Trophoblast cell (in vitro differentiated cells and primary cell): ENCODE measurements around the gene CLCN4.

Experiments
- DNase-seq, 2 donors: peaks; one replicate each; pipeline ENCODE4 v3.0.0-alpha.2; 2016
- H2AFZ ChIP-seq: 2 replicates; pipeline ENCODE4 v1.6.1; 2013; ENCODE audit warnings: low read length, moderate library complexity, mild to moderate bottlenecking; ENCODE audit not compliant: insufficient read depth, poor library complexity
- H2AK5ac ChIP-seq: 2 replicates; pipeline ENCODE4 v1.6.1; 2013; ENCODE audit warnings: mild to moderate bottlenecking, low read length
- H2BK120ac ChIP-seq: 2 replicates; pipeline ENCODE4 v1.6.1; 2013; ENCODE audit warnings: low read length, mild to moderate bottlenecking, moderate library complexity; ENCODE audit not compliant: insufficient read depth, poor library complexity
- H2BK12ac ChIP-seq: 2 replicates; pipeline ENCODE4 v1.6.1; 2013; ENCODE audit warnings: mild to moderate bottlenecking, low read length, moderate library complexity
- H2BK5ac ChIP-seq: 2 replicates; pipeline ENCODE4 v1.6.1; 2013; ENCODE audit warnings: low read length, low read depth, moderate library complexity, mild to moderate bottlenecking; ENCODE audit not compliant: poor library complexity
- H3K14ac ChIP-seq: 2 replicates; pipeline ENCODE4 v1.6.1; 2013; ENCODE audit warnings: mild to moderate bottlenecking, low read length
- H3K18ac ChIP-seq: 2 replicates; pipeline ENCODE4 v1.6.1; 2013; ENCODE audit warnings: mild to moderate bottlenecking, low read length
- H3K23ac ChIP-seq: 2 replicates; pipeline ENCODE4 v1.6.1; 2013; ENCODE audit warnings: low read length
- H3K27ac ChIP-seq: 2 replicates; pipeline ENCODE4 v1.5.1; 2013; ENCODE audit warnings: low read depth, mild to moderate bottlenecking, inconsistent platforms, low read length, moderate library complexity
- H3K27me3 ChIP-seq: 2 replicates; pipeline ENCODE4 v1.6.1; 2013; ENCODE audit warnings: inconsistent platforms, mild to moderate bottlenecking, low read length, moderate library complexity; ENCODE audit not compliant: insufficient read depth
- H3K36me3 ChIP-seq, 2 experiments: 1 replicate in 1 of 2; 2 replicates in 1 of 2; pipeline ENCODE4 v1.6.1; 2013; ENCODE audit warnings: low read length in 2 of 2, mild to moderate bottlenecking in 2 of 2, moderate library complexity in 1 of 2; ENCODE audit not compliant: insufficient read depth in 2 of 2, control insufficient read depth in 1 of 2
- H3K4ac ChIP-seq: 2 replicates; pipeline ENCODE4 v1.6.1; 2013; ENCODE audit warnings: low read depth, mild to moderate bottlenecking, low read length, moderate library complexity
- H3K4me1 ChIP-seq, 2 experiments: 1 replicate in 1 of 2; 2 replicates in 1 of 2; pipeline ENCODE4 v1.6.1; 2013; ENCODE audit warnings: low read length in 2 of 2, mild to moderate bottlenecking in 2 of 2, moderate library complexity in 1 of 2; ENCODE audit not compliant: insufficient read depth in 2 of 2, control insufficient read depth in 1 of 2
- H3K4me2 ChIP-seq: 2 replicates; pipeline ENCODE4 v1.6.1; 2013; ENCODE audit warnings: inconsistent platforms, mild to moderate bottlenecking, low read length, moderate library complexity
- H3K4me3 ChIP-seq: 2 replicates; pipeline ENCODE4 v1.5.1; 2013; ENCODE audit warnings: mild to moderate bottlenecking, low read depth, low read length, inconsistent platforms
- H3K79me1 ChIP-seq: one replicate; pipeline ENCODE4 v1.6.1; 2013; ENCODE audit warnings: low read length
- H3K79me2 ChIP-seq: 2 replicates; pipeline ENCODE4 v1.6.1; 2013; ENCODE audit warnings: low read length, mild to moderate bottlenecking; ENCODE audit not compliant: control insufficient read depth, insufficient read depth, poor library complexity
- H3K9ac ChIP-seq: 2 replicates; pipeline ENCODE4 v1.6.1; 2013; ENCODE audit warnings: mild to moderate bottlenecking, low read length
- H3K9me3 ChIP-seq: 2 replicates; pipeline ENCODE4 v1.6.1; 2013; ENCODE audit warnings: low read depth, mild to moderate bottlenecking, control low read depth, inconsistent platforms, low read length; ENCODE audit not compliant: insufficient read depth
- H4K12ac ChIP-seq: 2 replicates; pipeline ENCODE4 v1.6.1; 2013; ENCODE audit warnings: low read depth, mild to moderate bottlenecking, low read length, moderate library complexity
- H4K8ac ChIP-seq: 2 replicates; pipeline ENCODE4 v1.6.1; 2013; ENCODE audit warnings: low read depth, mild to moderate bottlenecking, low read length, moderate library complexity
- H4K91ac ChIP-seq: one replicate; pipeline ENCODE4 v1.6.1; 2013; ENCODE audit warnings: low read depth, mild to moderate bottlenecking, low read length, moderate library complexity
- WGBS: extraction: QIAGEN DNeasy Blood & Tissue Kit; methylation state at CpG from one replicate; pipeline ENCODE4 v1.1.7; 2013; ENCODE audit warnings: missing lambda C conversion rate; ENCODE audit not compliant: insufficient read length, insufficient coverage; ENCODE audit errors: extremely low coverage; 5-methylcytosine and 5-hydroxymethylcytosine counted together

The CLCN4 gene

GRCh38 chrX:10142041-10142599 lies 14.7 kb upstream of the CLCN4 start:
- Histone ChIP-seq H4K91ac (no peak overlapping the region), H3K14ac (no peak overlapping the region), H3K4me1 (no peaks in the 10 kb centered on the region), H3K9me3 (no peaks in the 10 kb centered on the region), H3K27ac (no peak overlapping the region), H3K9ac (no peak overlapping the region), H2BK12ac (no peak overlapping the region), H3K79me2 (no peaks in the 10 kb centered on the region), H2AK5ac (no peak overlapping the region), H3K4ac (no peak overlapping the region), H3K4me2 (no peak overlapping the region), H3K79me1 (no peaks in the 10 kb centered on the region), H2BK5ac (no peak overlapping the region), H4K12ac (no peak overlapping the region), H3K36me3 (peaks cover 31 to 46% of the 10 kb centered on the region in 2 experiments), H4K8ac (no peak overlapping the region), H3K4me3 (no peak overlapping the region), H3K18ac (no peak overlapping the region), H2AFZ (no peak overlapping the region), H3K23ac (no peak overlapping the region), H2BK120ac (no peak overlapping the region), H3K27me3 (no peaks in the 10 kb centered on the region)
- WGBS = no CpG with 5 or more reads among the region's 23 CpGs
- no peak for DNase-seq

- Histone ChIP-seq H2BK120ac (no peak overlapping the region), H3K79me1 (no peaks in the 10 kb centered on the region), H3K4me1 (no peaks in the 10 kb centered on the region), H3K79me2 (no peaks in the 10 kb centered on the region), H3K18ac (no peak overlapping the region), H3K4ac (no peak overlapping the region), H3K23ac (no peak overlapping the region), H2BK12ac (no peak overlapping the region), H3K9me3 (no peaks in the 10 kb centered on the region), H3K4me2 (no peak overlapping the region), H3K4me3 (no peak overlapping the region), H3K27me3 (no peaks in the 10 kb centered on the region), H3K27ac (no peak overlapping the region), H2AFZ (no peak overlapping the region), H2BK5ac (no peak overlapping the region), H3K9ac (no peak overlapping the region), H2AK5ac (no peak overlapping the region), H3K14ac (no peak overlapping the region), H4K8ac (no peak overlapping the region), H3K36me3 (peaks cover 29 to 44% of the 10 kb centered on the region in 2 experiments), H4K91ac (no peak overlapping the region), H4K12ac (no peak overlapping the region)
- WGBS = no CpG with 5 or more reads among the region's 12 CpGs
- no peak for DNase-seq
Observed at GRCh38 chrX:10143071-10143983, 13.4 kb upstream of the CLCN4 start.

GRCh38 chrX:10146346-10146745 lies 10.4 kb upstream of the CLCN4 start:
- Histone ChIP-seq H4K8ac (no peak overlapping the region), H3K79me1 (no peaks in the 10 kb centered on the region), H3K4ac (no peak overlapping the region), H4K91ac (no peak overlapping the region), H3K36me3 (peaks cover 12 to 22% of the 10 kb centered on the region in 2 experiments), H3K79me2 (no peaks in the 10 kb centered on the region), H2BK12ac (no peak overlapping the region), H2BK5ac (no peak overlapping the region), H3K9me3 (no peaks in the 10 kb centered on the region), H2AFZ (no peak overlapping the region), H3K9ac (no peak overlapping the region), H3K4me1 (peaks cover 0 to 4% of the 10 kb centered on the region in 2 experiments), H3K4me3 (no peak overlapping the region), H3K4me2 (no peak overlapping the region), H3K14ac (no peak overlapping the region), H4K12ac (no peak overlapping the region), H2AK5ac (no peak overlapping the region), H3K23ac (no peak overlapping the region), H3K27me3 (no peaks in the 10 kb centered on the region), H3K18ac (no peak overlapping the region), H3K27ac (no peak overlapping the region), H2BK120ac (no peak overlapping the region)
- no CpG with 5 or more reads among the region's 10 CpGs for WGBS
- no peak for DNase-seq

- H4K8ac ChIP-seq = no peak overlapping the region
- no peak overlapping the region for H3K9ac ChIP-seq
- H2BK5ac ChIP-seq = no peak overlapping the region
- H3K14ac ChIP-seq = no peak overlapping the region
- H2BK120ac ChIP-seq = no peak overlapping the region
- DNase-seq = no peak
- H3K79me1 ChIP-seq = peaks cover 4% of the 10 kb centered on the region
- WGBS = no CpG with 5 or more reads among the region's 3 CpGs
- H3K9me3 ChIP-seq = no peaks in the 10 kb centered on the region
- H3K4me3 ChIP-seq = no peak overlapping the region
- H3K27ac ChIP-seq = no peak overlapping the region
- no peak overlapping the region for H2AFZ ChIP-seq
- H4K12ac ChIP-seq = no peak overlapping the region
- no peak overlapping the region for H3K23ac ChIP-seq
- H3K79me2 ChIP-seq = no peaks in the 10 kb centered on the region
- H4K91ac ChIP-seq = no peak overlapping the region
- no peak overlapping the region for H2AK5ac ChIP-seq
- H2BK12ac ChIP-seq = no peak overlapping the region
- no peaks in the 10 kb centered on the region for H3K27me3 ChIP-seq
- H3K18ac ChIP-seq = no peak overlapping the region
- H3K4me1 ChIP-seq = peaks cover 4% of the 10 kb centered on the region in 2 experiments
- H3K36me3 ChIP-seq = no peaks in the 10 kb centered on the region
- H3K4me2 ChIP-seq = no peak overlapping the region
- no peak overlapping the region for H3K4ac ChIP-seq
Observed at GRCh38 chrX:10152086-10152485, 4.7 kb upstream of the CLCN4 start.
